GM21576 (cell line): ENCODE measurements around the gene CCDC18.
"Not testable (repeated sequence)": the region's sequence is repeated elsewhere in the genome, so short reads cannot be mapped to it uniquely, and the experiment has no call there.

ENCODE experiments used
- ATAC-seq: cut with Tn5 transposase; IDR thresholded peaks from one replicate; pipeline ENCODE4 v1.9.1; 2021; ENCODE audit warnings: mild to moderate bottlenecking, moderate library complexity; ENCODE audit not compliant: unreplicated experiment

CCDC18 gene

GRCh38 chr1:93180723-93181613 is at the start of gene CCDC18:
TSS of gene CCDC18 (plus strand) at chr1:93180724. CDS start at chr1:93183362, 2,638 bp downstream.
- ATAC-seq = peak; percentile 6

GRCh38 chr1:93132638-93133037 is 47.9 kb upstream of the CCDC18 start:
- ATAC-seq = no peak

- ATAC-seq = no peak
Observed at GRCh38 chr1:93136445-93136844, 44.1 kb upstream of the CCDC18 start.

- ATAC-seq = no peak
Observed at GRCh38 chr1:93137604-93138292, 42.8 kb upstream of the CCDC18 start.

GRCh38 chr1:93140106-93140505 is 40.4 kb upstream of the CCDC18 start:
- no peak for ATAC-seq

- ATAC-seq = no peak
Observed at GRCh38 chr1:93142161-93142560, 38.4 kb upstream of the CCDC18 start.

GRCh38 chr1:93143136-93143535 is 37.4 kb upstream of the CCDC18 start:
- no peak for ATAC-seq

- no peak for ATAC-seq
Observed at GRCh38 chr1:93143769-93144168, 36.8 kb upstream of the CCDC18 start.

- no peak for ATAC-seq
Observed at GRCh38 chr1:93148001-93148400, 32.5 kb upstream of the CCDC18 start.

GRCh38 chr1:93150729-93151128 is 29.8 kb upstream of the CCDC18 start:
- no peak for ATAC-seq

GRCh38 chr1:93151474-93151873 is 29.1 kb upstream of the CCDC18 start:
- ATAC-seq = no peak

GRCh38 chr1:93152835-93153234 is 27.7 kb upstream of the CCDC18 start:
- no peak for ATAC-seq

- no peak for ATAC-seq
Observed at GRCh38 chr1:93154898-93155297, 25.6 kb upstream of the CCDC18 start.

GRCh38 chr1:93155335-93155734 is 25.2 kb upstream of the CCDC18 start:
- no peak for ATAC-seq

- no peak for ATAC-seq
Observed at GRCh38 chr1:93159337-93159736, 21.2 kb upstream of the CCDC18 start.

- ATAC-seq = not testable (repeated sequence)
Observed at GRCh38 chr1:93163314-93163713, 17.2 kb upstream of the CCDC18 start.

GRCh38 chr1:93164816-93165215 is 15.7 kb upstream of the CCDC18 start:
- ATAC-seq = no peak

- ATAC-seq = not testable (repeated sequence)
Observed at GRCh38 chr1:93165895-93166294, 14.6 kb upstream of the CCDC18 start.

GRCh38 chr1:93167006-93167405 is 13.5 kb upstream of the CCDC18 start:
- ATAC-seq = no peak

- ATAC-seq = not testable (repeated sequence)
Observed at GRCh38 chr1:93170141-93170678, 10.3 kb upstream of the CCDC18 start.

- ATAC-seq = no peak
Observed at GRCh38 chr1:93171549-93172034, 8.9 kb upstream of the CCDC18 start.

GRCh38 chr1:93172778-93173177 is 7.7 kb upstream of the CCDC18 start:
- ATAC-seq = no peak
